Transverse colon (tissue), 4 donors: ENCODE measurements around the gene NTF4. TPM values are rescaled to one million over a fixed set of nuclear protein-coding genes. Genes with fewer than 3 reads are reported as not detected.
A peak's percentile ranks its signal among the peaks of the same experiment; 100 is the strongest.

Experiments used
- DNase-seq: peaks from one replicate; pipeline ENCODE4 v3.0.0-alpha.2; 2019
- H3K27ac ChIP-seq, 4 donors: fragments of 200-600 bp; sonication (generic); 2 replicates each; pipeline ENCODE4 v1.5.1; 2016 to 2018; ENCODE audit warnings: inconsistent platforms in 4 of 4
- H3K27me3 ChIP-seq: fragments of 200-600 bp; sonication (generic); 2 replicates; pipeline ENCODE4 v1.5.1; 2017; ENCODE audit warnings: inconsistent platforms
- H3K36me3 ChIP-seq, 4 donors: fragments of 200-600 bp; sonication (generic); 2 replicates each; pipeline ENCODE4 v1.5.1; 2017 to 2019; ENCODE audit warnings: inconsistent platforms in 4 of 4
- H3K4me1 ChIP-seq, 4 donors: fragments of 200-600 bp; sonication (generic); 2 replicates each; pipeline ENCODE4 v1.5.1; 2017 to 2020; ENCODE audit warnings: inconsistent platforms in 4 of 4
- H3K4me3 ChIP-seq, 4 donors: fragments of 200-600 bp; sonication (generic); 1 replicate in 1 of 4; 2 replicates in 3 of 4; pipeline versions ENCODE4 v1.5.1 to v1.6.1; 2017 to 2019; ENCODE audit warnings: inconsistent platforms in 4 of 4
- H3K9me3 ChIP-seq, 2 donors: fragments of 200-600 bp; sonication (generic); 2 replicates each; pipeline ENCODE4 v1.5.1; 2017 to 2019; ENCODE audit warnings: inconsistent platforms in 2 of 2
- EP300 ChIP-seq: sonication (generic); formaldehyde crosslinking; IDR thresholded peaks from one replicate; pipeline ENCODE4 v1.6.1; 2017; ENCODE audit warnings: antibody characterized with exemption, low read depth
- POLR2A ChIP-seq: fragments of 450-650 bp; IDR thresholded peaks from one replicate; pipeline ENCODE4 v1.6.1; 2016; ENCODE audit warnings: antibody characterized with exemption, mild to moderate bottlenecking, moderate library complexity
- POLR2AphosphoS5 ChIP-seq, 3 donors: sonication (generic); formaldehyde crosslinking; IDR thresholded peaks; one replicate each; pipeline ENCODE4 v1.6.1; 2016; ENCODE audit warnings: antibody characterized with exemption in 3 of 3
- WGBS, 2 donors: methylation state at CpG; one replicate each; pipeline ENCODE4 v1.1.5; 2018; ENCODE audit warnings: low coverage in 1 of 2; 5-methylcytosine and 5-hydroxymethylcytosine counted together
- in situ Hi-C, 4 donors: fragments of 200-750 bp; cut with MboI; loops; one replicate each; pipeline versions ENCODE4 v1.15.0 to v1.15.1; 2017; ENCODE audit warnings: low sequenced_read_pairs in 3 of 4, low pct_ligation_motif_present in 1 of 4, low pct_unique_long_range_greater_than_20kb in 1 of 4
- intact Hi-C: fragments of 100-400 bp; cut with DNase I; formaldehyde crosslinking; loops from one replicate; pipeline ENCODE4 v1.15.1; 2023; ENCODE audit warnings: low total_unique reads
- total RNA-seq, 4 donors: library from RNA; depleted of rRNA; stranded (reverse); fragments of >200 nt; gene quantifications; one replicate each; pipeline ENCODE4 v1.1.0, GENCODE V29; 2016
- TF ChIP-seq, protein P1 (sequence below), 5 experiments: fragments of 200-600 bp in 3 of 5; fragments of 450-650 bp in 2 of 5; sonication (generic) in 3 of 5; IDR thresholded peaks; 1 replicate in 2 of 5; 2 replicates in 3 of 5; pipeline ENCODE4 v1.5.1; 2016 to 2017; ENCODE audit warnings: antibody characterized with exemption in 5 of 5, inconsistent platforms in 3 of 5, mild to moderate bottlenecking in 2 of 5, moderate library complexity in 1 of 5

Gene NTF4
- total RNA-seq: not detected

GRCh38 chr19:49064768-49065611 lies at the start of gene NTF4:
Gene NTF4 (minus strand): TSS chr19:49064818. CDS start chr19:49061997, 2,821 bp downstream.
- H3K4me3 ChIP-seq: peak within 1 kb of the TSS in 1 of 4 donors; percentile 29
- no peaks in the 10 kb centered on the region for H3K9me3 ChIP-seq
- no peaks in the 10 kb centered on the region for H3K36me3 ChIP-seq
- H3K27me3 ChIP-seq: peaks cover 99% of the 10 kb centered on the region
- peaks cover 0 to 11% (median 9%) of the 10 kb centered on the region in 4 donors for H3K4me1 ChIP-seq
- intact Hi-C loops (no loop called here), in situ Hi-C loops (no loop called here)
- TF ChIP-seq POLR2AphosphoS5 (IDR thresholded peaks at IDR 0.05) (no peak), EP300 (no peak), POLR2A (no peak)
- TF ChIP-seq, protein P1, sequence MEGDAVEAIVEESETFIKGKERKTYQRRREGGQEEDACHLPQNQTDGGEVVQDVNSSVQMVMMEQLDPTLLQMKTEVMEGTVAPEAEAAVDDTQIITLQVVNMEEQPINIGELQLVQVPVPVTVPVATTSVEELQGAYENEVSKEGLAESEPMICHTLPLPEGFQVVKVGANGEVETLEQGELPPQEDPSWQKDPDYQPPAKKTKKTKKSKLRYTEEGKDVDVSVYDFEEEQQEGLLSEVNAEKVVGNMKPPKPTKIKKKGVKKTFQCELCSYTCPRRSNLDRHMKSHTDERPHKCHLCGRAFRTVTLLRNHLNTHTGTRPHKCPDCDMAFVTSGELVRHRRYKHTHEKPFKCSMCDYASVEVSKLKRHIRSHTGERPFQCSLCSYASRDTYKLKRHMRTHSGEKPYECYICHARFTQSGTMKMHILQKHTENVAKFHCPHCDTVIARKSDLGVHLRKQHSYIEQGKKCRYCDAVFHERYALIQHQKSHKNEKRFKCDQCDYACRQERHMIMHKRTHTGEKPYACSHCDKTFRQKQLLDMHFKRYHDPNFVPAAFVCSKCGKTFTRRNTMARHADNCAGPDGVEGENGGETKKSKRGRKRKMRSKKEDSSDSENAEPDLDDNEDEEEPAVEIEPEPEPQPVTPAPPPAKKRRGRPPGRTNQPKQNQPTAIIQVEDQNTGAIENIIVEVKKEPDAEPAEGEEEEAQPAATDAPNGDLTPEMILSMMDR (IDR thresholded peaks at IDR 0.05): no peak
- no peak within 1 kb of the TSS for H3K27ac ChIP-seq
- WGBS, 2 donors: 7% methylated on average over 6 to 38 of the region's 53 CpGs
- no peak for DNase-seq

DNA sequence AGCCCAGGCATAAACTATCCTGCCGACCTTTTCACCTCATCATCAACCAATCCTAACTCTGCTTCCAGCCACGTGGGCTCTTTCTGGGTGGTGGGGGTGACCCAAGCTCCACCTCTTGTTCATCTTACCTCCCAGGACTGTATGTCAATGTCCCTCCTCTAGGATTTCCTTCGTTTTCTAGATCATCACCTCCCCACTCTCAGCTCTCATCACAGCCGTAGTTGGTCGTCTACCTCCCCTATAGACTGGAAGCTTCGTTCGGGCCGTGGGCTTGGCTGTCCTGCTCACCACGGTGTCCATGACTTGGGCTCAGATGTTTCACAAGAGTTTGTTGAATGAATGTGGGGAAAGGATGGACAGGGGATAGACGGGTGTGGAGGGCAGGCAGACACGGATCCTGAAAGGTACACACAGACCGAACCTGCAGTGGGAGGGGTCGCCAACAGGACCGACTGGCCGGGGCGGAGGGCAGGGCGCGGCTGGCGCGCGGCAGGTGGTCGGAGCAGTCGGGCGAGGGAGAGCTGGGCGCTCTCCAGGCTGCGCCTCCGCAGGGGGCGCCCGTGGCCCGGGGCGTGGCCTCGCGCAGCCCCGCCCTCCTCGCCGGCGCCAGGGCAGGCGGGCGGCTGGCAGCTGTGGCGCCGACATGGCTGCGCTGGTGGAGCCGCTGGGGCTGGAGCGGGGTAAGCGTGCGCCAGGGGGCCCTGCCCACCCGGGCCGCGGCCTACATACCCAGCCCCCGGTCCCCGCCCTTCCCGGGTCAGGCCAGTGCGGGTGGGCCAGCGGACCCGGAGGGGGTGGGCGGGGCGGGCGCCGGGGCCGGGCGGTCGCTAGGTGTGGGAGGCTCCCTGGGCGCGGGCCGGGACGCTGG lies 49.4 kb upstream of the NTF4 start, which contains the start of gene LIN7B:
Gene LIN7B (plus strand): TSS at position 609 of the 868 bp plus-strand sequence. CDS start 35 bp downstream, at position 644.
- Histone ChIP-seq H3K27ac (peak within 1 kb of the TSS; percentile 81 to 89 (median 86)), H3K36me3 (no peaks in the 10 kb centered on the region), H3K4me1 (peaks cover 9 to 28% (median 26%) of the 10 kb centered on the region in 4 donors), H3K27me3 (no peaks in the 10 kb centered on the region), H3K4me3 (peak within 1 kb of the TSS; percentile 80 to 97 (median 84)), H3K9me3 (no peaks in the 10 kb centered on the region)
- TF ChIP-seq EP300: no peak
- no peak for TF ChIP-seq POLR2AphosphoS5 (IDR thresholded peaks at IDR 0.05)
- TF ChIP-seq, protein P1 (IDR thresholded peaks at IDR 0.05): peak; percentile 14 to 62 (median 40)
- no peak for TF ChIP-seq POLR2A
- in situ Hi-C loops (no loop called here), intact Hi-C loops (no loop called here)
- WGBS, 2 donors: 2 to 4% methylated on average over 4 to 21 of the region's 66 CpGs
- DNase-seq: peak; percentile 74

DNA sequence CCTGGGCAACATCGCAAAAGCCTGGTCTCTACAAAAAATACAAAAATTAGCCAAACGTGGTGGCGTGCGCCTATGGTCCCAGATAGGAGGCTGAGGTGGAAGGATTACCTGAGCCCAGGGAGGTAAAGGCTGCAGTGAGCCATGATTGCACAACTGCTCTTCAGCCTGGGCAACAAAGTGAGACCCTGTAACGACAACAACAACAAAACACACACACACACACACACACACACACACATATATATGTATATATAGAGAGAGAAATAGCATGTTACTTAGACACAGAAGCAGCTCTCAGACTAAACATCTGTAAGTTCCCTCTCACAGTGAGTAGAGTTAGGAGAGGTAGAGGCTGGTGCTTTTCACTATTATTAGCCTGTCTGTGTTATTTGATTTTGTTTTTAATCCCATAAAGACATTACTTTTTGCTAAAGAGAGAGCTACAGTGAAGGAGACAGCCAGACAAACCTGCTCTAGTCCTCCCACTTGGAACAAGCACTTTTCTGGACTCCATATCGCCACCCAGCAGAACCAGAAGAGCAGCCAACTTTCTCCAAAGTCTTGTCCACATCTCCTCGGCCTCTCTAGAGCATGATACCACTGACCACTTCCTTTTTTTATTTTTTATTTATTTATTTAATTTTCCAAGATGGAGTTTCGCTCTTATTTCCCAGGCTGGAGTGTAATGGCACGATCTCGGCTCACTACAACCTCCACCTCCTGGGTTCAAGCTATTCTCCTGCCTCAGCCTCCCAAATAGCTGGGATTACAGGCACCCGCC lies 46.8 kb upstream of the NTF4 start:
- in situ Hi-C loops: no loop called here
- no peak for DNase-seq
- H3K27me3 ChIP-seq: no peaks in the 10 kb centered on the region
- intact Hi-C loops: no loop called here
- peaks cover 0 to 16% (median 13%) of the 10 kb centered on the region in 4 donors for H3K4me1 ChIP-seq
- no peak for TF ChIP-seq POLR2AphosphoS5 (IDR thresholded peaks at IDR 0.05)
- TF ChIP-seq POLR2A: no peak
- no peak for TF ChIP-seq EP300
- H3K4me3 ChIP-seq: no peak overlapping the region
- 33 to 78% methylated on average over 2 to 11 of the region's 11 CpGs for WGBS, 2 donors
- H3K27ac ChIP-seq: no peak overlapping the region
- no peaks in the 10 kb centered on the region for H3K9me3 ChIP-seq
- H3K36me3 ChIP-seq: peaks cover 0 to 17% (median 4%) of the 10 kb centered on the region in 4 donors

DNA sequence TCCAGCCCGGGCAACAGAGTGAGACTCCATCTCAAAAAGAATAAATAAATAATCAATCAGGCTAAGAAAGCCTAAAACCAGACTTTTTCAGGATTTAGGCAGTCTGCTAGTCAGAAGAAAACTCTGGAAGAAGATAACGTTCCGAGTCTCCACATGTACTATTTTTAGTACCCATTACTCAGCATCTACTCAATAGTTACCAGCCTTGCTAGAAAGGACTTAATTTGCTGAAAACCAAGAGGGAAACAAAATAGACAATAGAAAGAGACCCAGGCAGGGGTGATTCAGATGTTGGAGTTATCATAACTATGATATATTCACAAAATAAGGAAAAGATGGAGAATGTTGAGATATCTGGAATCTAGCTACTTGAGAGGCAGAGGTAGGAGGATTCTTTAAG lies 45.9 kb upstream of the NTF4 start:
- no peaks in the 10 kb centered on the region for H3K27me3 ChIP-seq
- peaks cover 0 to 16% (median 13%) of the 10 kb centered on the region in 4 donors for H3K4me1 ChIP-seq
- TF ChIP-seq EP300 (no peak), POLR2AphosphoS5 (IDR thresholded peaks at IDR 0.05) (no peak)
- in situ Hi-C loops: no loop called here
- 30 to 43% methylated on average over 3 of the region's 3 CpGs for WGBS, 2 donors
- H3K36me3 ChIP-seq: peaks cover 0 to 19% (median 4%) of the 10 kb centered on the region in 4 donors
- intact Hi-C loops: no loop called here
- no peak overlapping the region for H3K4me3 ChIP-seq
- no peak overlapping the region for H3K27ac ChIP-seq
- no peaks in the 10 kb centered on the region for H3K9me3 ChIP-seq
- DNase-seq: no peak
